K562 (cell line): ENCODE measurements around the gene CHD6. TPM values are rescaled to one million over a fixed set of nuclear protein-coding genes. Genes with fewer than 3 reads are reported as not detected.

ENCODE experiments used
- CCNT2 ChIP-seq: IDR thresholded peaks from 2 replicates; pipeline ENCODE4 v1.6.1; 2011; ENCODE audit warnings: borderline replicate concordance, low read depth, mild to moderate bottlenecking, moderate library complexity, mixed read lengths, low read length; ENCODE audit not compliant: insufficient read length; ENCODE audit errors: extremely low read depth
- RBM34 ChIP-seq: fragments of 200-400 bp; formaldehyde crosslinking; IDR thresholded peaks from 2 replicates; pipeline ENCODE4 v1.6.1; 2018; ENCODE audit warnings: low read length, borderline replicate concordance; ENCODE audit not compliant: insufficient read depth
- SAP30 ChIP-seq: fragments of 200-600 bp; sonication (generic); IDR thresholded peaks from 2 replicates; pipeline ENCODE4 v1.6.1; 2012; ENCODE audit warnings: borderline replicate concordance, low read depth, mild to moderate bottlenecking, moderate library complexity, low read length, control low read depth, inconsistent platforms; ENCODE audit not compliant: insufficient read depth, poor library complexity, severe bottlenecking
- ZNF407 ChIP-seq: fragments of 450-650 bp; IDR thresholded peaks from 2 replicates; pipeline ENCODE4 v1.6.1; 2016; ENCODE audit warnings: low read depth
- polyA plus RNA-seq, 8 experiments: library from polyadenylated mRNA; depleted of rRNA in 4 of 8; stranded (reverse) in 5 of 8; unstranded in 3 of 8; fragments of >200 nt; fragmentation: Nextera tagmentation in 2 of 8; fragmentation: Illumina TruSeq in 1 of 8; extraction: Ambion mirVana in 2 of 8; extraction: Trizol in 1 of 8; gene quantifications; 2 replicates each; pipeline versions ENCODE4 v1.2.1 to v1.2.3, GENCODE V29; 2011 to 2014; ENCODE audit warnings: inconsistent platforms in 1 of 8, missing spikeins in 1 of 8
- total RNA-seq, 7 experiments: library from RNA; depleted of rRNA in 6 of 7; stranded (reverse); fragments of >200 nt in 6 of 7; fragmentation: Illumina TruSeq in 2 of 7; extraction: Trizol in 2 of 7; gene quantifications; 2 replicates each; pipeline versions ENCODE4 v1.2.1 to v1.2.3, GENCODE V29; 2011 to 2021; ENCODE audit warnings: low replicate concordance in 1 of 7

Gene CHD6
- total and polyA plus RNA-seq, 9 of the 15 experiments (the other 6 are each of a cell fraction or from before 2014, with no cell fraction given), result 3.9 to 24.2 (median 12.8) TPM

- no peak for TF ChIP-seq ZNF407
- TF ChIP-seq RBM34, result no peak
- TF ChIP-seq SAP30, result no peak
- TF ChIP-seq CCNT2, result peak; percentile 32
Observed at GRCh38 chr20:41425180-41425884, 192.8 kb downstream of the CHD6 start (continued).
